ENCODE data around the gene CPSF3. TPM values are rescaled to one million over a fixed set of nuclear protein-coding genes. Genes with fewer than 3 reads are reported as not detected.

The CPSF3 gene
- total RNA-seq = 10 to 100 TPM; 13.8 to 21.3 TPM
- long read RNA-seq, transcript CPSF3-201 (18 exons, 2,345 nt) = major isoform, 49 of 51 reads
- long read RNA-seq, partial matches to known transcripts = 2 of 51 reads
- long read RNA-seq, other reads (novel, unspliced or antisense) = 0 of 51 reads

GRCh38 chr2:9423100-9423921 lies at the start of gene CPSF3, which contains the start of gene ITGB1BP1:
Gene CPSF3, plus strand, starts transcription at chr2:9423654. Its CDS starts 120 bp downstream, at chr2:9423774.
Gene ITGB1BP1, minus strand, starts transcription at chr2:9423528. Its CDS starts 4,831 bp downstream, at chr2:9418697.
- peak; percentile 96 to 97 for ATAC-seq
- DNase-seq = peak; percentile 98
- intact Hi-C loops (cut with DNase I) = loop anchor here in 1 of 2 donors (5.0 kb wide), 1 partner anchor 281 kb away; no protein-coding TSS in a partner anchor

DNA sequence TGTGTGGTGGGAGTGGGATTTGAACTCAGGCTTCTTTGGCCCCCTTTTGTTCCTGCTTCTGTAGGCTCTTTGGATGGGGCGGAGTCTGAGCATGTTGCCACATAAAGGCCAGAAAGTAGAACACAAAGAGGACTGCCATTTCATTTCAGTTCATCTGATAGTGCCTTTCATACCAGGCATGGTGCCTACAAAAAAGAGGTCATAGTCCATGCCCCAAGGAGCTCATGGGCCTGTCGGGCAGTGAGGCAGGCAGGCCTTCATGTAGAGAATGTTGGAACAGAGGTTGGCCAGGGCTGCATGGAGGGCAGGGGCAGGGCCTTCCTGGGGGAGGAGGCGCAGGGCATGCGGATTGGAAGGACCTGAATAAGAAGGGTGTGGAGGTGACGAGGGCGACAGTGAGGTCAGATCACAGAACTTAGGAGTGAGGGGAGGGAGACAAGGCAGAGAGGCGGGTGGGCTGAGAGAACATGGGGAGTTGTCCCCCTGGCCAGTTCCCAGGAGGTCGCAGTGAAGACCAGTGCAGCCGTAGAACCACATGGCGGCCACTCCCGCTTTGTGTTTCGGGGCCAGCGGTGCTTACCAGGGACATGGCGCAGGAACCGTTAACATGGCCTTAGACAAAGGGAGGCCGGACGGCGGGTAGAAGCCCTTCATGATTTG lies 49.3 kb upstream of the CPSF3 start:
- intact Hi-C loops (cut with DNase I) = loop anchor here in 1 of 2 donors (10.0 kb wide), 1 partner anchor 229 kb away; no protein-coding TSS in a partner anchor
- peak in 1 of 2 donors; percentile 54 for ATAC-seq

GRCh38 chr2:9375857-9376428 lies 47.5 kb upstream of the CPSF3 start:
- intact Hi-C loops (cut with DNase I) = loop anchor here in 1 of 2 donors (10.0 kb wide), 1 partner anchor 231 kb away; no protein-coding TSS in a partner anchor
- DNase-seq (no peak), ATAC-seq (no peak)

More for the DNA sequence above, 49.3 kb upstream of the CPSF3 start:
- DNase-seq = no peak

GRCh38 chr2:9377461-9378097 lies 45.9 kb upstream of the CPSF3 start:
- intact Hi-C loops (cut with DNase I) = loop anchor here in 1 of 2 donors (10.0 kb wide), 1 partner anchor 233 kb away; no protein-coding TSS in a partner anchor
- ATAC-seq (no peak), DNase-seq (no peak)

DNA sequence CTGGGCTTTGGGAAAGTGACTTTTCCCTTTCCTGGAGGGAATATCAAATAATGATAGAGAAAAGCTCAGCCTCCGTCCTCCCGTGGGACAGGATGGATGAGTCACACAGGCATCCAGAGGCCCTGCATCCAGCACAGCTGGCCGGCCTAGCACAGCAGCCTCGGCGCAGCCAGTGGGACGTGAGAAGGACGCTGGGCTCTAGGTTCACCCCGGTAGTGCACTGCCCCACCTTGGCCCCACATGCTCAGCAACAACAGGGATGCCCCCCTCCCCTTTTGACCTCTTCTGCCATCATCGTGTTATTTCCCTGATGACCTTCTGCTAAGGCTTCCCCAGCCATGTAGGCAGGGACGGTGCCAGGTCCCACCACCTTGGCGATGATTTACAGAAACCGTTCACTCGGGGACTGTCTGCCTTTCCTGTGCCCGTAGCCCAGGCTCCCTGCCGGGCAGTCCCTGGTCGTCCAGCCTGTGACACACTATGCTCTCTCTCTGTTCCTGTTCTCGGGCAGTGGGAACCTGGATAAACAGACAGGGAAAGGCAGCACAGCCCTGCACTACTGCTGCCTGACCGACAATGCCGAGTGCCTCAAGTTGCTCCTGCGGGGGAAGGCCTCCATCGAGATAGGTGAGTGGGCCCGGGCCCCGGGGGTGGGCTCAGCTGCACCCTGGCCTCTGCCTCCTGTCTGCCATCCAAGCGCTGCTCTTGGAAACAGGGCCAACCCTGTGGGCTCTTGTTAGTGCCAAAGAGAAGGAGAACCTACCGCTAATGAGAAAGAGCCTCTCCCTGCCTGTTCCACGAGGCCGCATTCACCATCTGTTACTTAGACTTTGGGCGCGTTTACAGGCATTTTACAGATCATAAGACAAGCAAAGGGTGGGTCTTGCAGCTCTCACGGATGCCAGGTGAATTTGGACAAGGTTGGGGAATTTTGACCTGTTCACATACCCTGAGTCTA lies 44.7 kb upstream of the CPSF3 start:
- DNase-seq (peak; percentile 85), ATAC-seq (peak; percentile 81 to 84)
- intact Hi-C loops (cut with DNase I) = loop anchor here in 1 of 2 donors (10.0 kb wide), 1 partner anchor 234 kb away; no protein-coding TSS in a partner anchor

- intact Hi-C loops (cut with DNase I) = loop anchor here in 1 of 2 donors (10.0 kb wide), 1 partner anchor 235 kb away; no protein-coding TSS in a partner anchor
- no peak for DNase-seq
- ATAC-seq = no peak
Observed at GRCh38 chr2:9379391-9379755, 44.1 kb upstream of the CPSF3 start.

- ATAC-seq (peak; percentile 58 to 62), DNase-seq (peak; percentile 57)
- intact Hi-C loops (cut with DNase I) = no loop called here
Observed at GRCh38 chr2:9380702-9381628, 42.5 kb upstream of the CPSF3 start.

GRCh38 chr2:9382604-9383235 lies 40.7 kb upstream of the CPSF3 start:
- intact Hi-C loops (cut with DNase I) = no loop called here
- DNase-seq (no peak), ATAC-seq (no peak)

DNA sequence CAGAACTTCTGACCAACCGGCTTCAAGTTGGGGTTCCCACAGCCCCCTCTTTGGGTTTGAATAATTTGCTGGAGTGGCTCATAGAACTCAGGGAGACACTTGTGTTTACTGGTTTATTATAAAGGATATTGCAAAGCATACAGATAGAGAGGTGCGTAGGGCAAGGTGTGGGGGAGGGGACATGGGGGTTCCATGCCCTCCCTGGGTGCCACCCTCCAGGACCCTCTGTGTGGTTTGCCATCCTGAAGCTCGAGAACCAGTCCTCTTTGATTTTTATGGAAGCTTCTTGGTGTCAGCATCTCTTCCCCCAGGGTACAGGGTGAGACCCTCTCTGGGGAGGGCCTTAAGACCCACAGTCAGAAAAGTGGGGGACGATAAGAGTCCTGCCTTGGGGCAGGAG lies 38.9 kb upstream of the CPSF3 start:
- intact Hi-C loops (cut with DNase I) = no loop called here
- DNase-seq = no peak
- no peak for ATAC-seq

DNA sequence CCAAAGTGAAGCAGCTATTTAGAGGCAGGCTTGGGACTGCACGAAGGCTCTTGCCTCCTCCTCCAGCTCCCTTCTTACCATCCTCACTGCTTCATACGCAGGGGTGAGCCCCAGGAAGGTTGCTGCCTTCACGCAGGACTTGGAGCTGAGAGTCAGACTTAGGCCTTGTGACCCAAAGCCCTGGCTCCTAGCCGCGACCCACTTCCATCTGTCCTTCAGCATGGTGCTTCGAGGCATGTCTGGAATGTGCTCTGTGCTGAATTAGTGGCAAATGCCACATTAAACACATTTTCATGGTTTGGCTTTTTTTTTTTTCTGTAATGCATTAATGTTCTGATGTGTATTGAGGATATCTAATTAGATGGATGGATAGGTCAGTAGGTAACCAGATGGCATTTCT lies 37.6 kb upstream of the CPSF3 start:
- intact Hi-C loops (cut with DNase I) = no loop called here
- DNase-seq (no peak), ATAC-seq (no peak)

GRCh38 chr2:9388199-9388681 lies 35.2 kb upstream of the CPSF3 start:
- intact Hi-C loops (cut with DNase I) = no loop called here
- ATAC-seq = peak in 1 of 2 donors; percentile 8
- DNase-seq = no peak

GRCh38 chr2:9388950-9389911 lies 34.2 kb upstream of the CPSF3 start:
- intact Hi-C loops (cut with DNase I) = no loop called here
- no peak for ATAC-seq
- DNase-seq = no peak

DNA sequence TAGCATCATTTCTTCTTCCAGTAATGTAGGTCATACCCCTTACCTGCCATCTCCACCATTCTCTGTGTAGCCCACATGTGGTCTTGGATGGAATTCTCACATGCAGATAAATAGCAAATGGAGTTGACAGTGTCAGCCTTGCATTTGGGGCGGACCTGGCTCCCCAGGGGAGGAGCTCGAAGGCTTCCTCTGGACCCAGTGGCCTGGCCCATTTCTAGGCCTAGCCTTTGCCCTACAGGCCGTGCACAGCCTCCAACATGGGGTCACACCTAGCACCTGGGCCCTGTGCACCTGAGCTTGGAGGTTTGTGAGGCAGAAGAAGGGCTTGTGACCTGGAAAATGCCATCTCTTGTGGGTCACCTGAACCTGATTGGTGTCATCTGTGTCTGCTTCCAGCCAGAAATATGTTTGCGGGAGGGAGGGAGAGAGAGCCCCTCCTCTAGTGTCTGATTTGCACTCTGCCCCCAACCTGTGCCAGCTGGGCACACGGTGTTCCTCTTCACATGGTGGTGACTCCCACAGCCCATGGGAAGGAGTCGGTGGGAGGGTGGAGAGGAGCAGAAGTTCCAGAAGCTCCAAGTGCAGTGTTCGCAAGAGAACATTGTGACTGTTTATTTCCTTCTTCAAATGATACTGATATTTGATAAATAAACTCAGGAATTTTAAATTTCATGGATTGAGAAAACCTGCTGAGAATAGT lies 33.2 kb upstream of the CPSF3 start:
- ATAC-seq = no peak
- DNase-seq = no peak
- intact Hi-C loops (cut with DNase I) = no loop called here

GRCh38 chr2:9390991-9391390 lies 32.5 kb upstream of the CPSF3 start:
- DNase-seq (no peak), ATAC-seq (no peak)
- intact Hi-C loops (cut with DNase I) = no loop called here
